H9 (cell line): ENCODE data around the gene CHN1. TPM values are rescaled to one million over a fixed set of nuclear protein-coding genes. Genes with fewer than 3 reads are reported as not detected.

Experiments
- DNase-seq: peaks from one replicate; pipeline ENCODE4 v3.0.0-alpha.2; 2017
- H2AFZ ChIP-seq: one replicate; pipeline ENCODE4 v1.6.1; 2013; ENCODE audit warnings: mild to moderate bottlenecking, low read length, control low read depth, moderate library complexity
- H2AK5ac ChIP-seq: 2 replicates; pipeline ENCODE4 v1.6.1; 2013; ENCODE audit warnings: low read length, control low read depth, mixed read lengths; ENCODE audit not compliant: insufficient read length
- H2BK120ac ChIP-seq: one replicate; pipeline ENCODE4 v1.6.1; 2013; ENCODE audit warnings: low read depth, mild to moderate bottlenecking, low read length, control low read depth, inconsistent platforms; ENCODE audit not compliant: poor library complexity, severe bottlenecking
- H2BK12ac ChIP-seq: 2 replicates; pipeline ENCODE4 v1.6.1; 2013; ENCODE audit warnings: low read length, control low read depth, mixed read lengths, low read depth; ENCODE audit not compliant: insufficient read length
- H2BK15ac ChIP-seq: 2 replicates; pipeline ENCODE4 v1.6.1; 2013; ENCODE audit warnings: low read depth, low read length, control low read depth
- H2BK20ac ChIP-seq: one replicate; pipeline ENCODE4 v1.6.1; 2013; ENCODE audit warnings: low read depth, mild to moderate bottlenecking, low read length, control low read depth, inconsistent platforms; ENCODE audit not compliant: poor library complexity, severe bottlenecking
- H2BK5ac ChIP-seq: 2 replicates; pipeline ENCODE4 v1.6.1; 2013; ENCODE audit warnings: low read length, control low read depth, mixed read lengths; ENCODE audit not compliant: insufficient read length
- H3K14ac ChIP-seq: 2 replicates; pipeline ENCODE4 v1.6.1; 2013; ENCODE audit warnings: low read length, control low read depth; ENCODE audit not compliant: insufficient read depth
- H3K18ac ChIP-seq: 2 replicates; pipeline ENCODE4 v1.6.1; 2013; ENCODE audit warnings: low read depth, mild to moderate bottlenecking, mixed read lengths, low read length, control low read depth; ENCODE audit not compliant: insufficient read length
- H3K23ac ChIP-seq: 2 replicates; pipeline ENCODE4 v1.6.1; 2013; ENCODE audit warnings: low read length, control low read depth, mixed read lengths, low read depth; ENCODE audit not compliant: insufficient read length
- H3K23me2 ChIP-seq: 2 replicates; pipeline ENCODE4 v1.6.1; 2013; ENCODE audit warnings: low read depth, mild to moderate bottlenecking, mixed read lengths, low read length, control low read depth; ENCODE audit not compliant: insufficient read length, poor library complexity, severe bottlenecking
- H3K27ac ChIP-seq: 2 replicates; pipeline ENCODE4 v1.5.1; 2013; ENCODE audit warnings: low read length, control low read depth, mixed read lengths, low read depth; ENCODE audit not compliant: insufficient read length
- H3K27me3 ChIP-seq: 2 replicates; pipeline ENCODE4 v1.6.1; 2013; ENCODE audit warnings: low read length, control low read depth, inconsistent platforms; ENCODE audit not compliant: insufficient read depth
- H3K4ac ChIP-seq: 2 replicates; pipeline ENCODE4 v1.6.1; 2013; ENCODE audit warnings: low read depth, mild to moderate bottlenecking, control low read depth, inconsistent platforms, low read length, moderate library complexity
- H3K4me1 ChIP-seq: 2 replicates; pipeline ENCODE4 v1.6.1; 2013; ENCODE audit warnings: low read length, control low read depth, inconsistent platforms; ENCODE audit not compliant: insufficient read depth
- H3K4me2 ChIP-seq: 2 replicates; pipeline ENCODE4 v1.6.1; 2013; ENCODE audit warnings: low read length, control low read depth, mixed read lengths; ENCODE audit not compliant: insufficient read length, insufficient read depth
- H3K56ac ChIP-seq: 2 replicates; pipeline ENCODE4 v1.6.1; 2013; ENCODE audit warnings: low read depth, mild to moderate bottlenecking, mixed read lengths, low read length, control low read depth; ENCODE audit not compliant: insufficient read length
- H3K79me1 ChIP-seq: 2 replicates; pipeline ENCODE4 v1.6.1; 2013; ENCODE audit warnings: low read depth, mild to moderate bottlenecking, moderate library complexity, low read length, control low read depth, inconsistent platforms; ENCODE audit not compliant: insufficient read depth, poor library complexity, severe bottlenecking
- H3K79me2 ChIP-seq: 2 replicates; pipeline ENCODE4 v1.6.1; 2013; ENCODE audit warnings: low read length, control low read depth, inconsistent platforms; ENCODE audit not compliant: insufficient read depth
- H3K9ac ChIP-seq: 2 replicates; pipeline ENCODE4 v1.6.1; 2013; ENCODE audit warnings: low read length, control low read depth, mixed read lengths; ENCODE audit not compliant: insufficient read length; ENCODE audit errors: extremely low read depth
- H3K9me3 ChIP-seq: one replicate; pipeline ENCODE4 v1.6.1; 2013; ENCODE audit warnings: low read depth, low read length, inconsistent platforms; ENCODE audit not compliant: control insufficient read depth
- H3T11ph ChIP-seq: one replicate; pipeline ENCODE4 v1.6.1; 2013; ENCODE audit warnings: mild to moderate bottlenecking, low read length, control low read depth, inconsistent platforms
- H4K20me1 ChIP-seq: one replicate; pipeline ENCODE4 v1.6.1; 2013; ENCODE audit not compliant: control insufficient read depth, insufficient read length, insufficient read depth
- H4K5ac ChIP-seq: 2 replicates; pipeline ENCODE4 v1.6.1; 2013; ENCODE audit warnings: low read depth, mild to moderate bottlenecking, mixed read lengths, low read length, control low read depth; ENCODE audit not compliant: insufficient read length
- H4K8ac ChIP-seq: replicated peaks from 2 replicates; pipeline ENCODE4 v1.6.1; 2013; ENCODE audit warnings: low read length, control low read depth, mixed read lengths, low read depth; ENCODE audit not compliant: insufficient read length
- H4K91ac ChIP-seq: 2 replicates; pipeline ENCODE4 v1.6.1; 2013; ENCODE audit warnings: low read depth, mild to moderate bottlenecking, moderate library complexity, mixed read lengths, low read length, control low read depth; ENCODE audit not compliant: insufficient read length
- H3K27ac Mint-ChIP-seq, 3 experiments: 2 replicates in 2 of 3; 3 replicates in 1 of 3; pipeline ENCODE4 v1.8.0; 2020 to 2021; ENCODE audit warnings: mixed read lengths in 3 of 3, mild to moderate bottlenecking in 1 of 3, moderate library complexity in 1 of 3
- H3K27me3 Mint-ChIP-seq: 2 replicates; pipeline ENCODE4 v1.8.0; 2021; ENCODE audit warnings: low read depth, mild to moderate bottlenecking, moderate library complexity, mixed read lengths
- H3K36me3 Mint-ChIP-seq, 3 experiments: 2 replicates in 2 of 3; 3 replicates in 1 of 3; pipeline ENCODE4 v1.8.0; 2020 to 2021; ENCODE audit warnings: low read depth in 3 of 3, mixed read lengths in 3 of 3; ENCODE audit not compliant: insufficient read depth in 1 of 3
- H3K4me1 Mint-ChIP-seq, 2 experiments: 2 replicates each; pipeline ENCODE4 v1.8.0; 2020; ENCODE audit warnings: mixed read lengths in 2 of 2
- H3K4me3 Mint-ChIP-seq, 2 experiments: 2 replicates in 1 of 2; 3 replicates in 1 of 2; pipeline ENCODE4 v1.8.0; 2020 to 2021; ENCODE audit warnings: mild to moderate bottlenecking in 2 of 2, mixed read lengths in 2 of 2, moderate library complexity in 1 of 2
- H3K9me3 Mint-ChIP-seq, 2 experiments: 2 replicates in 1 of 2; 3 replicates in 1 of 2; pipeline ENCODE4 v1.8.0; 2020; ENCODE audit warnings: mild to moderate bottlenecking in 2 of 2, mixed read lengths in 2 of 2, moderate library complexity in 1 of 2
- CTCF ChIP-seq: fragments of 200-600 bp; sonication (generic); conservative IDR thresholded peaks from 3 replicates; pipeline ENCODE4 v1.8.0; 2021; ENCODE audit warnings: antibody characterized with exemption, mild to moderate bottlenecking
- WGBS: extraction: QIAGEN DNeasy Blood & Tissue Kit; methylation state at CpG from one replicate; pipeline ENCODE4 v1.1.7; 2013; ENCODE audit warnings: missing lambda C conversion rate, low lambda C conversion rate, mixed read lengths; ENCODE audit not compliant: insufficient read length; ENCODE audit errors: extremely low coverage; 5-methylcytosine and 5-hydroxymethylcytosine counted together
- total RNA-seq: library from RNA; stranded (reverse); gene quantifications from 2 replicates; pipeline ENCODE4 v1.2.1, GENCODE V29; 2021

CHN1 gene
- total RNA-seq, 1 experiment from 2014 or later = 33.9 TPM

GRCh38 chr2:174897286-174897685, 107.9 kb downstream of the CHN1 start:
- no peak overlapping the region for H3K14ac ChIP-seq
- no CpG with 5 or more reads among the region's 6 CpGs for WGBS
- no peak overlapping the region for H2AFZ ChIP-seq
- no peak overlapping the region for H4K91ac ChIP-seq
- H3K27me3 ChIP-seq = no peaks in the 10 kb centered on the region
- H3K9ac ChIP-seq = no peak overlapping the region
- H3K4me2 ChIP-seq = no peak overlapping the region
- H3K4me1 ChIP-seq = no peaks in the 10 kb centered on the region
- no peak overlapping the region for H2BK120ac ChIP-seq
- no peak overlapping the region for H3K18ac ChIP-seq
- DNase-seq = no peak
- no peak overlapping the region for H2BK20ac ChIP-seq
- no peak overlapping the region for H3K4me3 Mint-ChIP-seq
- no peaks in the 10 kb centered on the region for H4K20me1 ChIP-seq
- H3K79me1 ChIP-seq = no peaks in the 10 kb centered on the region
- peaks cover 16 to 17% of the 10 kb centered on the region in 2 experiments for H3K4me1 Mint-ChIP-seq
- no peak overlapping the region for H3K23ac ChIP-seq
- H3K23me2 ChIP-seq = no peaks in the 10 kb centered on the region
- H3T11ph ChIP-seq = no peak overlapping the region
- H3K4ac ChIP-seq = no peak overlapping the region
- H4K5ac ChIP-seq = no peak overlapping the region
- H3K27ac ChIP-seq = no peak overlapping the region
- no peak overlapping the region for H2BK12ac ChIP-seq
- peak overlapping the region in 2 of 3 experiments; percentile 21 to 41; a peak in 2 of 7 replicates for H3K27ac Mint-ChIP-seq
- H3K27me3 Mint-ChIP-seq = no peaks in the 10 kb centered on the region
- no peak overlapping the region for H4K8ac ChIP-seq
- no peak overlapping the region for H3K56ac ChIP-seq
- no peak overlapping the region for H2BK15ac ChIP-seq
- no peak for TF ChIP-seq CTCF
- no peaks in the 10 kb centered on the region for H3K9me3 ChIP-seq
- H2AK5ac ChIP-seq = no peak overlapping the region
- H2BK5ac ChIP-seq = no peak overlapping the region
- H3K36me3 Mint-ChIP-seq = peaks cover 11 to 28% (median 13%) of the 10 kb centered on the region in 3 experiments; a peak in 6 of 7 replicates
- no peaks in the 10 kb centered on the region for H3K9me3 Mint-ChIP-seq
- H3K79me2 ChIP-seq = no peaks in the 10 kb centered on the region
